KOPT-K1 (cell line): Measurements from ENCODE around the gene RNU1-3.
"Not testable (repeated sequence)": the region's sequence is repeated elsewhere in the genome, so short reads cannot be mapped to it uniquely, and the experiment has no call there.

Experiments
- H3K27ac ChIP-seq: fragments of 200-600 bp; sonication (generic); 2 replicates; pipeline ENCODE4 v1.5.1; 2016; ENCODE audit warnings: antibody characterized with exemption, mild to moderate bottlenecking, low read depth, low read length; ENCODE audit not compliant: poor library complexity, severe bottlenecking
- H3K36me3 ChIP-seq: fragments of 200-600 bp; sonication (generic); 2 replicates; pipeline ENCODE4 v1.5.1; 2017; ENCODE audit warnings: antibody characterized with exemption, mild to moderate bottlenecking, low read length, moderate library complexity; ENCODE audit not compliant: insufficient read depth
- H3K9me3 ChIP-seq: fragments of 200-600 bp; sonication (generic); 2 replicates; pipeline ENCODE4 v1.5.1; 2017; ENCODE audit warnings: antibody characterized with exemption, low read length, mild to moderate bottlenecking; ENCODE audit not compliant: insufficient read depth, poor library complexity, severe bottlenecking

RNU1-3 gene

GRCh38 chr1:16637941-16638778 lies 28.6 kb downstream of the RNU1-3 start:
- H3K27ac ChIP-seq, H3K9me3 ChIP-seq: not testable (repeated sequence)
- H3K36me3 ChIP-seq, result peaks cover 13% of the 10 kb centered on the region

- not testable (repeated sequence) for H3K9me3 ChIP-seq, H3K27ac ChIP-seq
- H3K36me3 ChIP-seq, result peaks cover 28% of the 10 kb centered on the region
Observed at GRCh38 chr1:16636551-16637195, 30.1 kb downstream of the RNU1-3 start.

- not testable (repeated sequence) for H3K27ac ChIP-seq, H3K9me3 ChIP-seq
- peaks cover 35% of the 10 kb centered on the region for H3K36me3 ChIP-seq
Observed at GRCh38 chr1:16635959-16636358, 30.8 kb downstream of the RNU1-3 start.

GRCh38 chr1:16633540-16634282 lies 33.0 kb downstream of the RNU1-3 start:
- H3K36me3 ChIP-seq, result peaks cover 53% of the 10 kb centered on the region
- H3K27ac ChIP-seq, H3K9me3 ChIP-seq: not testable (repeated sequence)

- H3K9me3 ChIP-seq, H3K27ac ChIP-seq: not testable (repeated sequence)
- peaks cover 61% of the 10 kb centered on the region for H3K36me3 ChIP-seq
Observed at GRCh38 chr1:16632044-16632850, 34.5 kb downstream of the RNU1-3 start.

- Histone ChIP-seq H3K27ac (no peak overlapping the region), H3K9me3 (no peaks in the 10 kb centered on the region), H3K36me3 (peaks cover 69% of the 10 kb centered on the region)
Observed at GRCh38 chr1:16631248-16632043, 35.3 kb downstream of the RNU1-3 start.

GRCh38 chr1:16630661-16631247 lies 36.0 kb downstream of the RNU1-3 start:
- peaks cover 76% of the 10 kb centered on the region for H3K36me3 ChIP-seq

GRCh38 chr1:16629916-16630530 lies 36.7 kb downstream of the RNU1-3 start:
- H3K36me3 ChIP-seq, result peaks cover 81% of the 10 kb centered on the region
- H3K27ac ChIP-seq, H3K9me3 ChIP-seq: not testable (repeated sequence)

More at GRCh38 chr1:16630661-16631247, 36.0 kb downstream of the RNU1-3 start:
- no peak overlapping the region for H3K27ac ChIP-seq
- H3K9me3 ChIP-seq, result no peaks in the 10 kb centered on the region

- Histone ChIP-seq H3K36me3 (peaks cover 84% of the 10 kb centered on the region), H3K27ac (no peak overlapping the region), H3K9me3 (no peaks in the 10 kb centered on the region)
Observed at GRCh38 chr1:16628361-16629111, 38.2 kb downstream of the RNU1-3 start.

GRCh38 chr1:16626409-16626983 lies 40.3 kb downstream of the RNU1-3 start:
- peaks cover 85% of the 10 kb centered on the region for H3K36me3 ChIP-seq
- not testable (repeated sequence) for H3K27ac ChIP-seq, H3K9me3 ChIP-seq

GRCh38 chr1:16625497-16626408 lies 41.0 kb downstream of the RNU1-3 start:
- Histone ChIP-seq H3K36me3 (peaks cover 77% of the 10 kb centered on the region), H3K27ac (no peak overlapping the region), H3K9me3 (no peaks in the 10 kb centered on the region)
